Measurements from ENCODE around the gene ATMIN. TPM values are rescaled to one million over a fixed set of nuclear protein-coding genes. Genes with fewer than 3 reads are reported as not detected.
A peak's percentile ranks its signal among the peaks of the same experiment; 100 is the strongest.

Gene ATMIN
- total RNA-seq, 1 donor from 2014 or later: 95.0 TPM

DNA sequence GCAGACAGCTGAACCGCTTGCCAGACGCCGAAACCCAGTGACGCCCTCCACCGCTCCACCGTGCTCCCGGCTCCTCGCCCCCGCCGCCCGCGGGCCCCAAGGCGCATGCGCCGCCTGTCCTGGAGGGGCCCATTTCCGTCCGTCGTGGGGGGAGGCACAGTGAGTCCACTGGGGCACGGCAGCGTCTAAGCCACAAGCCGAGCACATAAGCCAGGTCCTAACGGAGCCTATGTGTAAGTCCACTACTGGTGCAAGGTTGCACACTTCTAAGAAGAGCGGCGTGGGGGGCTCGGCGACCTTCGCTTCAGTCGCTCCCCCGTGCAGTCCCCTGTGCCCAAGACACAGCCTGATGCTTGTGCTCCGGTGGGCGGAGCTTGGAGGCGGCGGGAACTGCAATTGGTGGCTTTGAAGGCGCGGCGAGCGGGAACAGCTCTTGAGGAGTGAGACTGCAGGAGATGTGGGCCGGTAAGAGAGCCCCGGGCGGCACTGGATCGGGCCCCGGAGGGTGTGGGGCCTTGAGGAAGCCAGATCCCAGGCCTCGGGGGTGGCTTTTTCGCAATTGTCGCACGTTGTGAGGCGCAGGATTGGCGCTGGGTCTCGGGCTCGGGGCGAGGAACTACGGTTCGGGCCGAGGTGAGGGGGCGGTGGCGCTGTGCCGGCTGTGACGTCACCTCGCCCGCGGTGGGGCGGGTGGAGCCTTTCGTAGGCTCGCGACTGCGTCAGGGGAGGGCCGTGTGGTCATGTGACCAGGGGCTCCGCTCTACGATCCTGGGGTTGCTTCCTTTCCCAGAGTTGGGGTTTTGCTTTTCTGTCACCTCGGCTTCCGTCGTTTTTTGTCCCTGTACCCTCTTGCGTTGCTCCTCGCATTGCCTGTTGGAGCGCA is 28.6 kb upstream of the ATMIN start, which contains the start of the genes CENPN and CMC2:
TSS of gene CENPN (plus strand) at position 402 of the 883 bp plus-strand sequence. CDS start 4,726 bp downstream, outside the sequence.
TSS of gene CMC2 (minus strand) at position 73 of the 883 bp plus-strand sequence. CDS start 9,491 bp downstream, outside the sequence.
- Histone ChIP-seq H3K4me2 (peak within 1 kb of the TSS; percentile 79), H3K79me2 (ENCODE audit: low read depth) (peaks cover 92% of the 10 kb centered on the region), H2AFZ (replicated peaks) (peak within 1 kb of the TSS; percentile 100), H3F3A (ENCODE audit: low read depth) (peaks cover 10% of the 10 kb centered on the region), H3K27ac (peak within 1 kb of the TSS; percentile 100), H4K20me1 (ENCODE audit: low read depth) (peaks cover 45% of the 10 kb centered on the region), H3K9ac (peak within 1 kb of the TSS; percentile 100), H3K36me3 (peaks cover 4% of the 10 kb centered on the region), H3K4me1 (peaks cover 17% of the 10 kb centered on the region), H3K4me3 (peak within 1 kb of the TSS; percentile 76), H3K9me3 (ENCODE audit: low read depth) (no peaks in the 10 kb centered on the region), H3K27me3 (no peaks in the 10 kb centered on the region)
- Mint-ChIP-seq H3K9me3 (no peaks in the 10 kb centered on the region), H3K4me1 (peaks cover 35% of the 10 kb centered on the region), H3K27me3 (ENCODE audit: insufficient read depth, low read depth) (peaks cover 3% of the 10 kb centered on the region), H3K4me3 (peak within 1 kb of the TSS; percentile 99), H3K36me3 (peaks cover 8% of the 10 kb centered on the region), H3K27ac (peak within 1 kb of the TSS; percentile 100)
- no peak for TF ChIP-seq EZH2 (IDR thresholded peaks at IDR 0.05)
- TF ChIP-seq, protein P1, sequence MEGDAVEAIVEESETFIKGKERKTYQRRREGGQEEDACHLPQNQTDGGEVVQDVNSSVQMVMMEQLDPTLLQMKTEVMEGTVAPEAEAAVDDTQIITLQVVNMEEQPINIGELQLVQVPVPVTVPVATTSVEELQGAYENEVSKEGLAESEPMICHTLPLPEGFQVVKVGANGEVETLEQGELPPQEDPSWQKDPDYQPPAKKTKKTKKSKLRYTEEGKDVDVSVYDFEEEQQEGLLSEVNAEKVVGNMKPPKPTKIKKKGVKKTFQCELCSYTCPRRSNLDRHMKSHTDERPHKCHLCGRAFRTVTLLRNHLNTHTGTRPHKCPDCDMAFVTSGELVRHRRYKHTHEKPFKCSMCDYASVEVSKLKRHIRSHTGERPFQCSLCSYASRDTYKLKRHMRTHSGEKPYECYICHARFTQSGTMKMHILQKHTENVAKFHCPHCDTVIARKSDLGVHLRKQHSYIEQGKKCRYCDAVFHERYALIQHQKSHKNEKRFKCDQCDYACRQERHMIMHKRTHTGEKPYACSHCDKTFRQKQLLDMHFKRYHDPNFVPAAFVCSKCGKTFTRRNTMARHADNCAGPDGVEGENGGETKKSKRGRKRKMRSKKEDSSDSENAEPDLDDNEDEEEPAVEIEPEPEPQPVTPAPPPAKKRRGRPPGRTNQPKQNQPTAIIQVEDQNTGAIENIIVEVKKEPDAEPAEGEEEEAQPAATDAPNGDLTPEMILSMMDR (IDR thresholded peaks at IDR 0.05): no peak
- no peak for TF ChIP-seq EZH2phosphoT487 (IDR thresholded peaks at IDR 0.05)
- DNase-seq (ENCODE audit: low spot score): peak; percentile 99

DNA sequence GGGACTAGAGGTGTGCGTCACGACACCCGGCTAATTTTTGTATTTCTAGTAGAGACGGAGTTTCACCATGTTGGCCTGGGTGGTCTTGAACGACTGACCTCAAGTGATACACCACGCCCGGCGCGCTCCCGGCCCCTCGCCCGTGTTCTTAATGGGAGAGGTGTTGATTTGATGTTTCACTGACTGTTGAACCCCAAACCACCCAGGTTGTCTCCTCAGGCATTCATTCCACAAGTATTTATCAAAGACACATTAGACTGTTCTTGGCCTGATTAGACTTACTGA is 27.2 kb upstream of the ATMIN start:
- no peak for TF ChIP-seq EZH2 (IDR thresholded peaks at IDR 0.05)
- TF ChIP-seq EZH2phosphoT487 (IDR thresholded peaks at IDR 0.05): no peak
- TF ChIP-seq, protein P1 (IDR thresholded peaks at IDR 0.05): no peak
- Mint-ChIP-seq H3K4me1 (peaks cover 35% of the 10 kb centered on the region), H3K36me3 (peaks cover 11% of the 10 kb centered on the region), H3K9me3 (no peaks in the 10 kb centered on the region), H3K27me3 (ENCODE audit: insufficient read depth, low read depth) (peaks cover 3% of the 10 kb centered on the region), H3K4me3 (peak overlapping the region; percentile 99), H3K27ac (no peak overlapping the region)
- Histone ChIP-seq H3K27me3 (no peaks in the 10 kb centered on the region), H3K27ac (no peak overlapping the region), H2AFZ (replicated peaks) (no peak overlapping the region), H3K4me1 (peaks cover 17% of the 10 kb centered on the region), H3K4me2 (peak overlapping the region; percentile 79), H3K9me3 (ENCODE audit: low read depth) (no peaks in the 10 kb centered on the region), H4K20me1 (ENCODE audit: low read depth) (peaks cover 45% of the 10 kb centered on the region), H3K9ac (no peak overlapping the region), H3K79me2 (ENCODE audit: low read depth) (peaks cover 80% of the 10 kb centered on the region), H3F3A (ENCODE audit: low read depth) (peaks cover 10% of the 10 kb centered on the region), H3K4me3 (peak overlapping the region; percentile 76), H3K36me3 (peaks cover 15% of the 10 kb centered on the region)
- no peak for DNase-seq (ENCODE audit: low spot score)

DNA sequence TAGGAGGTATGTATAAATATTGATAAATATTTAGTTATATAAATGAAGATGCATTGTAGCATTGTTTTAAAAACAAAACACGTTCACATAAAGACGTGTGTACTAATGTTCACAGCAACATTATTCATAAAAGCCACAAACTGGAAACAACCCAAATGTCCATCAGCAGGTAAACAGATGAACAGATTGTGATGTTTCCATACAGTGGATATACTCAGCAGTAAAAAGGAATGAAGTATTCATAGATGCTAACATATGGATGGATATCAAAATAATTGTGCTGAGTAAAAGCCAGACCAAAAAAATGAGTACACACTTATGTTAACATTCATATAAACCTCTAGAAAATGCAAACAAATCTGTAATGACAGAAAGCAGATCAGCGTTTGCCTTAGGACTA is 22.7 kb upstream of the ATMIN start:
- Mint-ChIP-seq H3K4me1 (peaks cover 14% of the 10 kb centered on the region), H3K27me3 (ENCODE audit: insufficient read depth, low read depth) (no peaks in the 10 kb centered on the region), H3K36me3 (peaks cover 23% of the 10 kb centered on the region), H3K4me3 (no peak overlapping the region), H3K9me3 (no peaks in the 10 kb centered on the region), H3K27ac (no peak overlapping the region)
- H2AFZ ChIP-seq (replicated peaks): no peak overlapping the region
- no peaks in the 10 kb centered on the region for H3F3A ChIP-seq (ENCODE audit: low read depth)
- H3K79me2 ChIP-seq (ENCODE audit: low read depth): peaks cover 43% of the 10 kb centered on the region
- no peak overlapping the region for H3K27ac ChIP-seq
- H3K36me3 ChIP-seq: peaks cover 40% of the 10 kb centered on the region
- H3K9me3 ChIP-seq (ENCODE audit: low read depth): no peaks in the 10 kb centered on the region
- H3K27me3 ChIP-seq: no peaks in the 10 kb centered on the region
- H3K4me1 ChIP-seq: peaks cover 5% of the 10 kb centered on the region
- H3K9ac ChIP-seq: no peak overlapping the region
- H4K20me1 ChIP-seq (ENCODE audit: low read depth): peaks cover 23% of the 10 kb centered on the region
- no peak overlapping the region for H3K4me3 ChIP-seq
- H3K4me2 ChIP-seq: no peak overlapping the region
- DNase-seq (ENCODE audit: low spot score): no peak
- no peak for TF ChIP-seq EZH2 (IDR thresholded peaks at IDR 0.05)
- TF ChIP-seq, protein P1 (IDR thresholded peaks at IDR 0.05): no peak
- no peak for TF ChIP-seq EZH2phosphoT487 (IDR thresholded peaks at IDR 0.05)

All from neural progenitor cell (in vitro differentiated cells).